Measurements from ENCODE around the gene FBXO36. TPM values are rescaled to one million over a fixed set of nuclear protein-coding genes. Genes with fewer than 3 reads are reported as not detected.

Gene FBXO36
- total and polyA plus RNA-seq, 10 of the 15 experiments (the other 5 are each of a cell fraction or from before 2014, with no cell fraction given) = 0.79 to 2.7 (median 1.3) TPM

GRCh38 chr2:229873123-229873581 lies 49.2 kb upstream of the FBXO36 start (continued):
- peak; percentile 56; the same call in 1 of the 2 replicates for TF ChIP-seq RELB (IDR thresholded peaks at IDR 0.05; ENCODE audit: low read depth)
- peak; percentile 55; the same call in 1 of the 2 replicates for TF ChIP-seq BMI1 (IDR thresholded peaks at IDR 0.05; ENCODE audit: borderline replicate concordance)
- TF ChIP-seq IKZF1 (conservative IDR thresholded peaks at IDR 0.05) = peak; percentile 80
- TF ChIP-seq ZNF384 (IDR thresholded peaks at IDR 0.05; ENCODE audit: borderline replicate concordance, low read depth, low read length) = peak; percentile 23; the same call in 1 of the 2 replicates
- TF ChIP-seq NBN (IDR thresholded peaks at IDR 0.05) = peak; percentile 70
- TF ChIP-seq TAF1 (IDR thresholded peaks at IDR 0.05; ENCODE audit: borderline replicate concordance, low read depth, low read length) = no peak
- peak; percentile 82 to 84; a peak in 3 of 4 replicates for TF ChIP-seq IKZF2 (IDR thresholded peaks at IDR 0.05)

GRCh38 chr2:229874647-229875046 lies 47.7 kb upstream of the FBXO36 start:
- Histone ChIP-seq H3K9me3 (replicated peaks; ENCODE audit: control insufficient read depth, insufficient read depth, low read length) (no peaks in the 10 kb centered on the region), H3K4me2 (ENCODE audit: control insufficient read depth, insufficient read depth) (no peak overlapping the region), H3K27me3 (replicated peaks in 1 of 2; ENCODE audit: control insufficient read depth in 2 of 2, insufficient read depth in 2 of 2, low read length in 1 of 2) (no peaks in the 10 kb centered on the region), H3K79me2 (ENCODE audit: control insufficient read depth, insufficient read depth, low read length) (peaks cover 40% of the 10 kb centered on the region), H3K4me3 (no peak overlapping the region), H4K20me1 (ENCODE audit: control insufficient read depth, insufficient read depth) (no peaks in the 10 kb centered on the region), H3K9ac (ENCODE audit: control insufficient read depth, insufficient read depth, low read length) (no peak overlapping the region), H3K4me1 (ENCODE audit: control insufficient read depth, insufficient read depth, low read length) (peaks cover 11% of the 10 kb centered on the region; the same call in 1 of the 2 replicates), H3K27ac (ENCODE audit: control insufficient read depth, insufficient read depth) (no peak overlapping the region), H3K36me3 (ENCODE audit: control insufficient read depth in 2 of 2, insufficient read depth in 2 of 2, low read length in 1 of 2) (peaks cover 7 to 18% of the 10 kb centered on the region in 2 experiments), H2AFZ (ENCODE audit: control insufficient read depth, low read depth, low read length) (no peak overlapping the region)
- ChIA-PET RAD21 (ENCODE audit: unreplicated experiment) (interaction anchor here (0.9 kb wide), 1 partner anchor 25 kb away, joined by 4 read pairs; no protein-coding TSS in a partner anchor), CTCF (interaction anchor here (0.6 to 2.1 kb wide), 6 partner anchors 11 to 142 kb away, joined by 3 to 7 read pairs (median 3); no protein-coding TSS in a partner anchor), SMC1A (ENCODE audit: uncharacterized antibody, unreplicated experiment) (interaction anchor here (0.7 to 2.0 kb wide), 9 partner anchors 8 to 76 kb away, joined by 3 to 6 read pairs (median 4); no protein-coding TSS in a partner anchor), POLR2A (interaction anchor here (1.1 kb wide), 1 partner anchor 14 kb away, joined by 3 read pairs; no protein-coding TSS in a partner anchor)
- no peak for FAIRE-seq
- WGBS (ENCODE audit: insufficient coverage, insufficient replicate concordance, low lambda C conversion rate, missing lambda C conversion rate) = 96% methylated on average over 4 of the region's 4 CpGs
- no peak for DNase-seq (ENCODE audit: low read depth, low spot score)
- ATAC-seq = no peak
- in situ Hi-C loops (cut with MboI) (no loop called here), intact Hi-C loops (cut with micrococcal nuclease; ENCODE audit: unreplicated experiment) (no loop called here)
- TSS peak; percentile 1 for BruUV-seq (replicated peaks)
- TF ChIP-seq ZNF687 (IDR thresholded peaks at IDR 0.05) (no peak), EED (IDR thresholded peaks at IDR 0.05; ENCODE audit: low read depth) (no peak), MEF2B (IDR thresholded peaks at IDR 0.05; ENCODE audit: partially characterized antibody, poor library complexity, severe bottlenecking) (no peak), POU2F2 (IDR thresholded peaks at IDR 0.05; ENCODE audit: borderline replicate concordance, low read depth, low read length) (no peak), TCF3 (IDR thresholded peaks at IDR 0.05; ENCODE audit: borderline replicate concordance, insufficient read depth, low read depth, low read length) (no peak), RUNX3 (IDR thresholded peaks at IDR 0.05; ENCODE audit: low read length) (no peak), TCF7 (IDR thresholded peaks at IDR 0.05; ENCODE audit: borderline replicate concordance) (no peak), ZNF24 (IDR thresholded peaks at IDR 0.05) (no peak), SMC3 (IDR thresholded peaks at IDR 0.05; ENCODE audit: borderline replicate concordance, low read length) (no peak), CHD1 (IDR thresholded peaks at IDR 0.05; ENCODE audit: low read depth, low read length) (no peak), BRCA1 (IDR thresholded peaks at IDR 0.05; ENCODE audit: low read depth, low read length) (no peak), NBN (IDR thresholded peaks at IDR 0.05) (no peak), CHD2 (IDR thresholded peaks at IDR 0.05; ENCODE audit: borderline replicate concordance, low read depth, low read length) (no peak), FOXK2 (IDR thresholded peaks at IDR 0.05) (no peak)

All from GM12878 (cell line).